CD4-positive, alpha-beta T cell treated with Interleukin-17A for 4 hours (primary cell): ENCODE data around the gene ECE2.
A peak's percentile ranks its signal among the peaks of the same experiment; 100 is the strongest.

Source experiments
- DNase-seq: peaks from one replicate; pipeline ENCODE4 v3.0.0-alpha.2; 2020; ENCODE audit warnings: mixed read lengths

ECE2 gene

DNA sequence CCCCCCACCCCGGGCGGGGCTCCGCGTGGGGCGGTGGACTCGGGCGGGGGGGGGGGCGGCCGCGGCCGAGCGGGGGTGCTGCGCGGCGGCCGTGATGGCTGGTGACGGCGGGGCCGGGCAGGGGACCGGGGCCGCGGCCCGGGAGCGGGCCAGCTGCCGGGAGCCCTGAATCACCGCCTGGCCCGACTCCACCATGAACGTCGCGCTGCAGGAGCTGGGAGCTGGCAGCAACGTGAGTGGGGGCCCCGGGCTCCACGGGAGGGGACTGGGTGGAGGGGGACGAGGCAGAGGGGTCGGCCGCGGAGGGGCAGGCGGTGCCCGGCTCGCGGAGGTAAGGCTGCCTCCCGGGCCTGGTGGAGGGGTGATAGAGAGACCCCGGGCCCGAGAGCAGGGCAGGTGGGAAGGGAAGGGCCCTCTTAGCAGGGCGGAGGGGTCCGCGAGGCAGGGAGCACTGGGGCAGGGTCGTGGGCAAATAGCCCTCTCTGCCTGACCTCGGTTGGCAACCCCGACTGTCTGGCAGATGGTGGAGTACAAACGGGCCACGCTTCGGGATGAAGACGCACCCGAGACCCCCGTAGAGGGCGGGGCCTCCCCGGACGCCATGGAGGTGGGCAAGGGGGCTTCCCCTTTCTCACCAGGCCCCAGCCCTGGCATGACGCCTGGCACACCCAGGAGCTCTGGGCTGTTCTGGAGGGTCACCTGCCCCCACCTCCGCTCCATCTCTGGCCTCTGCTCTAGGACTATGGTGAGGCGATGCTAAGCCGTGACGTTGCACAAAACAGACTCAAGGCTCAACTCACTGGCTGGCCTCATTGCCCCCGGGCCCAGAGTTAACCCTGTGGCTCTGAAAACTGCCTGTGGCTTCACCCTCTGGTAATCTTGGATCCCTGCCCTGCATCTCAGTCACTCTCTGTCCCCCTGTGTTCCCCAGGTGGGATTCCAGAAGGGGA, at the start of gene ECE2:
ECE2 (plus strand) TSS at position 62 of the 950 bp plus-strand sequence; CDS start at position 194, 132 bp downstream.
- no peak for DNase-seq

DNA sequence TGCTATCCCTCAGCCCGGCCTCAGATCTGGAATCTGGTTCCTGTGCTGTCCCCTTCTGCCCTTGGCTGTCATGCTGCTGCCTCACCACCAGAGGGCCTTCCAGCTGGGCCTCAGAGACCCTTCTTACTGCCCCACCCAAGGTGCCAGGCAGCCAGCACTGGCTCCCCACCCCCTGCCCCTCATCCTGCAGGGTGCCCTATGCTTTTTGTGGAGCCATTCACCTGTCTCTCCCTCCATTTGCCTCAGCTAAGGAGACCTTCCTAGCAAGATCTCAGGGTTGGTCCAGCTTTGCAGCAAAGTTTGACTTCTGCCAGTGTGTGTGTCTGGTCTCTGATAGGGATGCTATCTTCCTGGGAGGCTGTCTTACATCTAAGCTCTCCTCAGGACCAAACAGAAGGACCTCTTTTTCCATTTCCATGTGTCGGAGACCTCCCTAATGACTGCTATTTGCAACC, 48.3 kb upstream of the ECE2 start:
- DNase-seq: peak; percentile 67

DNA sequence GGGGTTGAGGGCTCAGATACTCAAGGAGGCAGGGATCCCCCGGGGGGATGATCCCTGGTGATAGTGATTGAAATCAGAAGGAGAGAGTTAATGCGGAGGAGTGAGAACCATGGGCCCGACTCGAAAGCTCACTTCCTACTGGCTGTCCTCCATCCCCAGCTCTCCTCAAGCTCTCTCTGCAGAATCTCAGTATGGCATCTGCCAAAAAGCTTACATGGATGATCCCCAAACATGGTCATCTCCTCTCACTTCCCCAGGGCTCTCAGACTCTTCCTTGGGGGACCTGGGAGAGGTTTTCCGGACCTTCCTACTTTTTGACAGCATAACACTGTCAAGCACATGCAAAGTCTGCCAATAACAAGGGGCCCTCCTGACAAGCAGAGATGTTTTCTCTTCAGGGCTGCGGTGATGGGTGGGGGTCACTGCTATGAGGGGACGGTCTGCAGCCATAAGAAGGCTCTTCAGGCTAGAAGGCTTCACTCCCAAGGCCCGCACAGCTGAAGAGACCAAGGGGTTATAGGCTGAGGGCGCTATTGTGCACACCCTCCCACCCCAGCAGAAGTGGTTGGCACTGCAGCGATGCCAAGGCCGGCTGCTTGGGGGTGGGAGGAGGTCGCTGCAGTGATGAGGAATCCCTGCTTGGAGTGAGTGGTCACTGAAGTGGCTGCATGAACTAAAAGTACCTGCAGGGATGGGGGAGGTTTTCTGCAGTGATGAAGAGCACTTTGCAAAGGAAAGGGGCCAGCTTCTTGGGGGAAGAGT, 47.3 kb upstream of the ECE2 start:
- DNase-seq: no peak

DNA sequence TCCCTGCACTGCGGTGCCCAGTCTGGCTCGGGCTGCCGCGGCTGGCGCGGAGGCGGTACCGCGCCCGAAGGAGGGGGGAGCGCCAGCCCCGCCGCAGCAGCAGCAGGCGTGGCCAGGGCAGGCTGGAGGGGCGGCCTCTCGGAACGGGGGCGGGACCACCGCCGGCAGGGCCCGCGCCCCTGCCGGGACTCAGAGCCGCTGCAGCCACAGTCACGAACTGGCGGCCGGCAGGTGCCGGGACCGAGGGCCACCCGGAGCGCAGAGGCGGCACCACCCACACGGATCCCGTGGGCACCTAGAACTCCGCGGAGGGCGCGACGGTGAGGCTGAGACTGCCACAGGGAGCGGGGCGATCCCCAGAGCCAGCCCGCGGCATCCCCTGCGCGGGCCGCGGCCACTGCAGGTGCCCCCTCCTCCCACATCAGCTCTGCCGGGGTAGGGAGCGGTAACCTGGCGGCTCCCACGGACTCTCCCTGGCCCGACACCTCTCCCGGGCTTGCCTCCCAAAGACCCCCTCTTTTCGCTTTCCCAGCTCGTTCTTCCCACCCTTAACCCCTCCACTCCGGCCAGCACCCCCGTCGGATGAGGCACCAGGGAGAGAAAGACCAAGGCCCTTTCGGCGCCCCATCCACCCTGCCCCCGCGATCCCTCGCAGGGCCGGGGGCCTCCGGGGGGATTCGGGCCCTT, 46.3 kb upstream of the ECE2 start, which contains the start of gene VWA5B2:
VWA5B2 (plus strand) TSS at position 192 of the 687 bp plus-strand sequence. CDS start 944 bp downstream, outside the sequence.
- peak; percentile 80 for DNase-seq

DNA sequence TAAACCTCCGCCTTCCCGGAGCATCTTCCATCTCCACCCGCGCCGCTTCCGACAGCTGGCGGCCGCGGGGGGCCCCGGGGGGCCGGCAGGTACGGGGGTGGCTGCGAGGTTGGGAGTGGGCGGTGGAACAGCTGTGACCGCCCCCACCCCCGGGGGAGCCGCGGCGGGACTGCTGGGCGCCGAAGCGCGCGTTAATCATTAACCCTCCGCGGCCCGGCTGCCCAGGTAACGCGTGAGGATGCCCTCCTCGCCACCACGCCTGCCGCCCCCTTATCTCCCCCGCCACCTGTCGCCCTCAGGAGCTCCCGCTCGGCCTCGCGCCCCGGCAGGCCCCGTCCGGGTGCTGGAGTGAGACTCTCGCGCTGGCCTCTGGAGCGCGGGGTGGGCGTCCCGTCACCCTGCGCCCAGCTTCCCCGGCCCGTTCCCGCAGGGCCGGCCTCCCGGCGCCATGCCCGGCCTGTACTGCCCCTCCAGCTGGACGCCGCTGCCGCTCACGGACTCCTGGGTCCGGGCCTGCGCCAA, 45.7 kb upstream of the ECE2 start:
- no peak for DNase-seq

DNA sequence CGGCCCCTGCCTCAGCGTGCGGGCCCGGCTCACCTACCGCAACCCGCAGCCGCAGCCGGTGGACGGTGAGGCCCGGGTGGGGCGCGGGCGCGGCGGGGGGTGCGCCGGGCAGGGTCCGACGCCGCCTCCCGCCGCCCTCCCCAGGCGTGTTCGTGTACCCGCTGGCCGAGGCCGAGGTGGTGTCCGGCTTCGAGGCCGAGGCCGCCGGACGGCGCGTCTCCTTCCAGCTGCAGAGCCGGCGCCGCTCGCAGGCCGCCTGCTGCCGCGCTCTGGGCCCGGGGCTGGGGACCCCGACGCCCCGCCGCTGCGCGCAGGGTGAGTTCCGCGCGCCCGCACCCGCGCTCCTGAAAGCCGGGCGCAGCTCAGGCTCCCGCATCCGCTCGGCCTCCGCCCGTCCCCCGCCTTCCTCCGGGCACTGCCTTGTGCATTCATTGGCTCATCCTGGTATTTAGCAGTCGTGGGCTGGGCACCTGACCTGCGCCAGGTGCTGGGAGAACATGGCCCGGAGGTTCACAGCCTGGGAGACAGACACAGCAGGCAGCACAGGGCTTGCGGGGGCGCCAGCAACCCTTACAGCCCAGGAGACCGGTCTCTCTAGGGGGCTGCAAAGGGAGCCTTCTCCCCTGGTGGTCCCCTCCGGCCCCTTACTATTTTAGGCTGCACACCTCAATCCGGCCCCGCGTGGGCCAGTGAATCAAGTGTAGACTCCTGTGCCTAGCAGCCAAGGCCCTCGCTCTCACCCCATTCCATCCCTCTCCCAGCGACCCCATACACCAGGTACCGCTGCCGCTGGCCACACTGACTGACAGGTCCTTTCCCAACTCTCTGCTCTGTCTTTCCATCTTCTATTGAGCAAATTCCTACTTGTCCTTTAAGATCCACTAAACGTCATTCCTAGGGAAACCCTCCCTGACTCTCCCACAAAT, 45.0 kb upstream of the ECE2 start:
- DNase-seq: peak; percentile 21

DNA sequence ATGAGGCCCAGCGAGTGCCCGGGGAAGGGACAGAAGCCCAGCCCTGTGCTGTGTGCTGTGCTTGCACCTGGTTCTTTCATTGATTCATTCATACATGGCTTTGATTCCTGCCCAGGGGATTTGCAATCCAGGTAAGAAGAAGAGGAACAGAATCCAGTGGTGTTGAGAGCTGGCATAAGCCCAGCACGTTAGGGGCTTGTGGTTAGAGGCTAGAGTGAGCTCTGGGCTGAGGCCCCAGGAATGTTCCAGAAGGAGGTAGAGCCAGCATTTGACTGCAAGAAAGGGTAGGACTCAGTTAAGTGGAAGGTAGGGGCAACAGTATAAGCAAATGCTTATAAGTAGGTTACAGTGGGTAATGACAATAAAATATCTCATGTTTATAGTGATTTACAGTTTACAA, 44.2 kb upstream of the ECE2 start:
- no peak for DNase-seq

DNA sequence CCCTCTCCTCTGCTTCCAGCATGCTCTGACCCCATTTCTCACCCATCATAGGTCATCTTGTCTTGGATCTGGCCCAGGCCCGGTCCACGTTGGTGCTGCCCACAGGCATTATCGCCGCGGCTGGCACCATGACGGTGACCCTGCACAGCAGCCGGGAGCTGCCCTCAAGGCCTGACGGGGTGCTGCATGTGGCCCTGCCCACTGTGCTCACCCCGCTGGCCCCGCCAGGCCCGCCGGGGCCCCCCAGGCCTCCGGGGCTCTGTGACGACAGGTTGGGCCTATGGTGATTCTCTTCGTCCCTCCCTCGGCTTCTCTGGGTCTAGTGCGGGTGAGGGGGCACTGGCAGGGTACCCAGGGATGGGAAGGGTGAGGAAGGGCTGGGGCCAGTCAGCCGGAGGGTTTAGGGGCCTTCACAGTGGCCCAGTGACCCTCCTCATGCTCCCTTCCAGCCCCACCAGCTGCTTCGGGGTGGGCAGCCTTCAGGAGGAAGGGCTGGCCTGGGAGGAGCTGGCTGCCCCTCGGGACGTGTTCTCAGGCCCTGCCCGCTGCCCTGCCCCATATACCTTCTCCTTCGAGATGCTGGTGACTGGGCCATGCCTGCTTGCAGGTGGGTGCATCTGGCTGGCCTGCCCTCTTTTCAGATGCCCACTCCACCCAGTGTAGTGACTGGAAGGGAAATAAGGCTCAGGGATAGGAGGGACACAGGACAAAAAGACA, 42.5 kb upstream of the ECE2 start:
- no peak for DNase-seq

DNA sequence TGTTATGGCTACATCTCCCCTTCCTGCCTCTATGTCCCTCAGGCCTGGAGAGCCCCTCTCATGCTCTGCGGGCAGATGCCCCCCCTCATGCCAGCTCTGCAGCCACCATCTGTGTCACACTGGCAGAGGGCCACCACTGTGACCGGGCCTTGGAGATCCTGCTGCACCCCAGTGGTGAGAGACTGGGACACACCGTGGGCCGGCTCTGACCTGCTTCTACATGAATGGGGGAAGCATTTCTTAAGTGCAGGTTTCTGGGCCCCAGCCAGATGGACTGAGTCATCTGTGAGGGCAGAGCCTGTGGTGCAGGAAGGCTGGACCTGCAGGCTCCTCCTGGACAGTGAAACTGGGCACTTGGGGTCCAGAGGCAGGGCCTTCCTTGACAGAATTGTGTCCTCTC, 41.6 kb upstream of the ECE2 start:
- DNase-seq: no peak

DNA sequence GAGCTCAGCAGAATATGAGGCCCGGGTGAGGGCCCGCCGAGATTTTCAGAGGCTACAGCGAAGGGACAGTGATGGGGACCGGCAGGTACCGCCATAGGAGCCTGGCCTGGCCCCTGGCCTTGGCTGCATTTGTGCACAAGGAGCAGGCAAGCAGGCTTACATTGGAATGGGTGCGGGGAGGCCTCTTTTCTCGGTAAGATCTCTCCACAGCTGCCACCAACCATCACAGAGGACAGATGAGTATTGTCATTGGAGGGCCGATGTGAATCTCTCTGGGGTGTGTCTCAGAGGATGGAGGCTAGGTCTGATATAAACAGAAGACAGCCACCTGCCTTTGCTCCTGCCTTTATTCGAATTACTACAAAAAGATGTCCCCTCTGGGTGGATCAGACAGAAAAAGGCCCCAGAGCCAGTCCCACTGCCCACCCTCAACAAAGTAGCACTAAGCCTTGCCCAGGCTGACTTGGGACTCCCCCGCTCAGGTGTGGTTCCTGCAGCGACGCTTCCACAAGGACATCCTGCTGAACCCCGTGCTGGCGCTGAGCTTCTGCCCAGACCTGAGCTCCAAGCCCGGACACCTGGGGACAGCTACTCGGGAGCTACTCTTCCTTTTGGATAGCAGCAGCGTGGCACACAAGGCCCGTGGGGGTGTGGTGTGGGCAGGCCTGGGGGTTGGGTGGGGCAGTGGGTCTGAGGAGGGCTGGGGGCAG, 41.0 kb upstream of the ECE2 start:
- no peak for DNase-seq

DNA sequence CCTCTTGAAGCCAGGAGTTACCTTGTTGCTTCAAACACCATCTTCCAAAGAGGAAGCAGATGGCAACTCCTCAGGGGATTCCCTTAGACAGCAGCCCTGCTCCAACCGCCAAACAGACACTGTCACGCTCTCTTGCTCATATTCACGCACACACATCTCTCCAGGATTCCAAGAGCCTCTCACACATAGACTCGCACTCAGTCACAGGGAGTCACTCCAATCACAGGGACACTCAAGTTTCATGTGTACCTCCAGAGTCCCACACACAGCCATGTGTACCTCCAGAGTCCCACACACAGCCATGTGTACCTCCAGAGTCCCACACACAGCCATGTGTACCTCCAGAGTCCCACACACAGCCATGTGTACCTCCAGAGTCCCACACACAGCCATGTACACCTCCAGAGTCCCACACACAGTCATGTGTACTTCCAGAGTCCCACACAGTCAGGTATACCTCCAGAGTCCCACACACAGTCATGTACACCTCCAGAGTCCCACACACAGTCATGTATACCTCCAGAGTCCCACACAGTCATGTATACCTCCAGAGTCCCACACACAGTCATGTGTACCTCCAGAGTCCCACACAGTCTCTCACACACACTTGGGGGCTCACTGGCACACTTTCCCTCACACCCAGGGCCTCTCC, 40.3 kb upstream of the ECE2 start:
- DNase-seq: no peak

DNA sequence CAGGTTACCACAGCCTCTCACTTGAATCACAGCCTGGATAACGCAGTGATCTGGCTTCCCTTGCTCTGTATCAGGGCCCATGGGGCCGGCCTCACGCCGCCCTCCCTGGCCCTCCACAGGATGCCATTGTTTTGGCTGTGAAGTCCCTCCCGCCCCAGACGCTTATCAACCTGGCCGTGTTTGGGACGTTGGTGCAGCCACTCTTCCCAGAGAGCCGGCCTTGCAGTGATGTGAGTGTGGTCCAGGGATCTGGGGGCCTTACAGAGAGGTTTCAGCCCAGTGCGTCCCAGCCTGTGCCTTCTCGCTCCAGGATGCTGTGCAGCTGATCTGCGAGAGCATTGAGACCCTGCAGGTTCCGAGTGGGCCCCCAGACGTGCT, 39.8 kb upstream of the ECE2 start:
- no peak for DNase-seq

DNA sequence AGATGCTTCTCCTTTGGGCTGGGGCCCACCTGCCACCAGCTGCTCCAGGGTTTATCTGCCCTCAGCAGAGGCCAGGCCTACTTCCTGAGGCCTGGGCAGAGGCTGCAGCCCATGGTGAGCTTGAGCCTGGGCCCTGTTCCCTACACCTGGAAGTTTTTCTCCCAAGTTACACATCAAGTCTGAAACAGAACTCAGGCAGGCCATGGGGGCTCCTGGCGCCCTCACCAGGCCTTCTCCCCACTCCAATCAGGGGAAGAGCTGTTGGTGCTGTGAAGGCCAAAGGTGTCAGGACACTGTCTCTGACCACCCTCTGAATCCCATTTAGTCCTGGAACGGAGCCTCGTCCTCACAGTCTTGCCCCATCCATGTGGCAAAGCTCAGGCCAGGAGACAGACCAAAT, 39.2 kb upstream of the ECE2 start:
- DNase-seq: no peak

DNA sequence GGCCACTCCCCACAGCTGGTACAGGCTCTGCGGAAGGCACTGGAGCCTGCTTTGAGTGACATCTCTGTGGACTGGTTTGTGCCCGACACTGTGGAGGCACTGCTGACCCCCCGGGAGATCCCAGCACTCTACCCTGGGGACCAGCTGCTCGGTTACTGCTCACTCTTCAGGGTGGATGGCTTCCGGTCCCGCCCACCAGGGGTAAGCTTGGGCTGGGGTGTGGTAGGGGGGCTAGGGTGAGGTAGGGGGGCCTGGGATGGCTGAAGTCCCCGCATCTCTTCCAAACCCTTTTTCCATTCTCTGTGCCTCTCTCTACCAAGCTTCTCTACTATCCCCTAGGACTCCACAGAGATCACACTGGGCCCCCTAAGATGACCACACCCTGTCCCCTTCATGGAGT, 38.6 kb upstream of the ECE2 start:
- no peak for DNase-seq

DNA sequence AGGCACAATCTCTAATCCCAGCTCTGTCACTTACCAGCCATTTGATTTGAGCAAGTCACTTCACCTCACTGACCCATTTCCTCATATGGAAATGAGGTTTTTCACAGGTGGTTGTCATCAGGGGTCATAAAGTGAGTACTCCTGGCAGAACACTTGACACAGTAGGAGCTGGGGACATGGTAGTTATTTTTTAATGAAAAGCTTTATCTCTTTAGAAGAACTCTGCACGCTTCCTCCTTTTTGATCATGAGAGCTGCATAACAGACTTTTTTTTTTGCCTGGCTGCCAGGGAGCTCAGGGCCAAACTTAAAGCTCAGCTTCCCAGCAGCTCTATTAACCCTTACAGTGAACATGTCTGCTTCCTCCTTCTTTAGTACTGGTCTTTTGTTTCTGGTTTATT, 38.0 kb upstream of the ECE2 start:
- no peak for DNase-seq

DNA sequence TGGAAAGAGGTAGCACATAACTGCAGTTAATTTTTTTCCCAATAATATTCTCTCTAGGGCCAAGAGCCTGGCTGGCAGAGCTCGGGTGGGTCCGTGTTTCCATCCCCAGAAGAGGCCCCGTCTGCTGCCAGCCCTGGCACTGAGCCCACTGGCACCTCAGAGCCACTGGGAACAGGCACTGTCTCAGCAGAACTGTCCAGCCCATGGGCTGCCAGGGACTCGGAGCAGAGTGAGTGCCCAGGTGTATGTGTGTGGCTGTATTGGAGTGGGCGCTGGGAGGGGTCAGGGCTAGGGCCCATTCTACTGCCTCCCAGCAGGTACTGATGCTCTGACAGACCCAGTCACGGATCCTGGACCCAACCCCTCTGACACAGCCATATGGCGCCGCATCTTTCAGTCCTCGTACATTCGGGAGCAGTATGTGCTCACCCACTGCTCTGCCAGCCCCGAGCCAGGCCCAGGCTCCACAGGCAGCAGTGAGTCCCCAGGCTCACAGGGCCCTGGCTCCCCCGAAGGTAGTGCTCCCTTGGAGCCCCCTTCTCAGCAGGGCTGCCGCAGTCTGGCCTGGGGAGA, 37.5 kb upstream of the ECE2 start:
- no peak for DNase-seq

DNA sequence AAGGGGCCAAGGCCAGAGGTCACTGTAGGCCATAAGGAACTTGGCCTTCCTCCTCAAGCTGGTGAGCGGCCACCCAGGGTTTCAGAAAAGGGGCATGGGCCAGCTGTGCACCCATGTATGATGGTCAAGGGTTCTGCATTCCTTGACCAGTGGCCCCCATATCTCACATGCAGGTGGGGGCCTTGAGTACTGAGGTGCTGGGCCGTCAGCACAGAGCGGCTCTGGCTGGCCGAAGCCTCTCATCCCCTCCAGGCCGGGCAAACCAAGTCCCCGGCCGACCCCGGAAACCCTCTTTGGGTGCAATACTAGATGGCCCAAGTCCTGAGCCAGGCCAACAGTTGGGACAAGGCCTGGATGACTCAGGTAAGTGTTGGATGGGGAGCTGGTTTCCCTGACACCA, 36.6 kb upstream of the ECE2 start:
- no peak for DNase-seq

DNA sequence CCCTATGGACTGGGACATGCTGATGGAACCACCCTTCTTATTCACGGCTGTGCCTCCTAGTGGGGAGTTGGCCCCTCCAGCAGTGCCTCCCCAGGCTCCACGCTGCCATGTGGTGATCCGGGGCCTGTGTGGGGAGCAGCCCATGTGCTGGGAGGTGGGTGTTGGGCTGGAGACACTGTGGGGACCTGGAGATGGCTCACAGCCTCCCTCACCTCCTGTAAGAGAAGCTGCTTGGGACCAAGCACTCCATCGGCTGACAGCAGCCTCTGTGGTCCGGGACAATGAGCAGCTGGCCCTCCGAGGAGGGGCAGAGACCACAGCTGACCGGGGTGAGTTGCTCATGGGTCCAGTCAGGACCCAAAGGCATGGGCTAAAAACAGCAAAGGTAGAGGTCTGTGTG, 36.1 kb upstream of the ECE2 start:
- DNase-seq: no peak

DNA sequence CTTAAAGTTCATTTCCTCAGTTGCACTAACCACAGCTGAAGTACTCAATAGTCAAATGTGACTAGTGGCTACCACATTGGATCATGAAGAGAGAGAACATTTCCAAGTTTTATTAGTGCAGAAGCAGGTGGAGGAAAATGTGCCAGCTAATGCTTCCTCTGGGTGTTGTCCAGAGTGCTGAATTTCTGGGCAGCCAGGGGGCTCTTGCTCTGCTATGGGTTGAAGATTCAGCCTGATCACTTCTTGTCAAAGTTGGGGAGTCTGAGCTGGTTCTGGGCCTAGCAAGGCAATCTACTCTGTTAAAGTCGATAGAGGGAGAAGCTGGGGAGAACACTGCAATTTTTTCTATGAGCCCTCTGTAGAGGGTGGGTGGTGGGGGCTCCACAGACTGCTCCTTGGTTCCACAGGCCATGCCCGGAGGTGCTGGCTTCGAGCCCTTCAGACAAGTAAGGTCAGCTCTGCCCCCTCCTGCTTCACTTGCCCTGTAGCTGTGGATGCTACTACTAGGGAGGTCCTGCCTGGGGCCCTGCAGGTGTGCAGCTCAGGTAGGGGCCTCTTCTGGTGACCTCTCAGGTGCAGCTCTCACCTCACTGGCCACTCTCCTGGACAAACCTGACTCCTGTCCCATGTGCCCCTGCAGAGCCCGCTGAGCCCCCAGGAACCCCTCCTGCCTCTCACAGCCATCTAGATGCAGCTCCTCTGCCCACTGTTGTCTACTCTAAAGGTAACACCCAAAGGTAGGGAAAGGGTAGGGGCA, 35.3 kb upstream of the ECE2 start:
- DNase-seq: no peak
